Gastrocnemius medialis (tissue), 4 donors: ENCODE results near the gene PSAP. TPM values are rescaled to one million over a fixed set of nuclear protein-coding genes. Genes with fewer than 3 reads are reported as not detected.
A peak's percentile ranks its signal among the peaks of the same experiment; 100 is the strongest.
"Not testable (repeated sequence)": the region's sequence is repeated elsewhere in the genome, so short reads cannot be mapped to it uniquely, and the experiment has no call there.

ENCODE experiments used
- ATAC-seq, 2 donors: fragments of 150-250 bp; one replicate each; pipeline ENCODE4 v1.9.1; 2016
- DNase-seq, 2 donors: peaks; one replicate each; pipeline ENCODE4 v3.0.0-alpha.2; 2019
- H3K27ac ChIP-seq, 4 donors: fragments of 200-600 bp; sonication (generic); 1 replicate in 1 of 4; 2 replicates in 3 of 4; pipeline ENCODE4 v1.5.1; 2016 to 2018; ENCODE audit warnings: mild to moderate bottlenecking in 2 of 4, moderate library complexity in 1 of 4
- H3K27me3 ChIP-seq, 3 donors: fragments of 200-600 bp; sonication (generic) in 2 of 3; 1 replicate in 1 of 3; 2 replicates in 2 of 3; pipeline versions ENCODE4 v1.5.1 to v1.6.0; 2016 to 2019; ENCODE audit warnings: mild to moderate bottlenecking in 1 of 3, moderate library complexity in 1 of 3
- H3K36me3 ChIP-seq, 2 donors: fragments of 200-600 bp; sonication (generic) in 1 of 2; one replicate each; pipeline ENCODE4 v1.5.1; 2017 to 2018
- H3K4me1 ChIP-seq, 2 donors: fragments of 200-600 bp; sonication (generic) in 1 of 2; one replicate each; pipeline ENCODE4 v1.5.1; 2016 to 2017; ENCODE audit warnings: mild to moderate bottlenecking in 2 of 2
- H3K4me3 ChIP-seq, 4 donors: fragments of 200-600 bp; sonication (generic) in 3 of 4; 1 replicate in 1 of 4; 2 replicates in 3 of 4; pipeline ENCODE4 v1.5.1; 2016 to 2019; ENCODE audit warnings: mild to moderate bottlenecking in 2 of 4
- H3K9me3 ChIP-seq, 3 donors: fragments of 200-600 bp; sonication (generic) in 2 of 3; 1 replicate in 1 of 3; 2 replicates in 2 of 3; pipeline ENCODE4 v1.5.1; 2016 to 2019
- CTCF ChIP-seq, 5 experiments: fragments of 450-650 bp in 3 of 5; fragments of 200-600 bp in 2 of 5; sonication (generic) in 2 of 5; IDR thresholded peaks in 4 of 5; conservative IDR thresholded peaks in 1 of 5; 1 replicate in 4 of 5; 2 replicates in 1 of 5; pipeline ENCODE4 v1.5.1; 2016 to 2019; ENCODE audit warnings: antibody characterized with exemption in 5 of 5, mild to moderate bottlenecking in 3 of 5, moderate library complexity in 3 of 5
- POLR2A ChIP-seq, 2 donors: fragments of 450-650 bp; IDR thresholded peaks; one replicate each; pipeline ENCODE4 v1.6.1; 2017; ENCODE audit warnings: antibody characterized with exemption in 2 of 2, mild to moderate bottlenecking in 2 of 2, moderate library complexity in 2 of 2
- in situ Hi-C, 4 donors: fragments of 200-750 bp; cut with MboI; loops; one replicate each; pipeline versions ENCODE4 v1.15.0 to v1.8.0; 2017; ENCODE audit warnings: low sequenced_read_pairs in 4 of 4
- intact Hi-C: fragments of 100-400 bp; cut with DNase I; formaldehyde crosslinking; loops from one replicate; pipeline ENCODE4 v1.15.1; 2023; ENCODE audit warnings: low total_unique reads
- total RNA-seq, 4 donors: library from RNA; depleted of rRNA; stranded (reverse); fragments of >200 nt; gene quantifications; one replicate each; pipeline versions ENCODE4 v1.1.0 to v1.2.3, GENCODE V29; 2016

PSAP gene
- total RNA-seq, 4 donors from 2014 or later = 833 to 1,730 (median 1,179) TPM

GRCh38 chr10:71873582-71874211 lies 22.6 kb upstream of the PSAP start:
- Histone ChIP-seq H3K27me3 (no peaks in the 10 kb centered on the region), H3K4me1 (peaks cover 6% of the 10 kb centered on the region in 2 donors), H3K4me3 (no peak overlapping the region), H3K9me3 (no peaks in the 10 kb centered on the region), H3K27ac (no peak overlapping the region), H3K36me3 (no peaks in the 10 kb centered on the region)
- intact Hi-C loops (no loop called here), in situ Hi-C loops (loop anchor here in 1 of 4 donors (25.0 kb wide), 1 partner anchor 364 kb away; no protein-coding TSS in a partner anchor)
- no peak for TF ChIP-seq CTCF (IDR thresholded peaks at IDR 0.05 in 4 of 5, conservative IDR thresholded peaks at IDR 0.05 in 1 of 5)
- no peak for TF ChIP-seq POLR2A (IDR thresholded peaks at IDR 0.05)
- DNase-seq = no peak
- no peak for ATAC-seq

- in situ Hi-C loops = loop anchor here in 1 of 4 donors (25.0 kb wide), 1 partner anchor 368 kb away; no protein-coding TSS in a partner anchor
- peak overlapping the region in 2 of 4 donors; percentile 52 to 56 for H3K27ac ChIP-seq
Measured at GRCh38 chr10:71869601-71870000, 18.6 kb upstream of the PSAP start.

GRCh38 chr10:71868192-71868697 lies 17.2 kb upstream of the PSAP start:
- Histone ChIP-seq H3K4me3 (no peak overlapping the region), H3K27me3 (no peaks in the 10 kb centered on the region), H3K27ac (peak overlapping the region; percentile 71 to 88 (median 82)), H3K9me3 (no peaks in the 10 kb centered on the region), H3K4me1 (peaks cover 6 to 19% of the 10 kb centered on the region in 2 donors), H3K36me3 (no peaks in the 10 kb centered on the region)
- TF ChIP-seq CTCF (IDR thresholded peaks at IDR 0.05 in 4 of 5, conservative IDR thresholded peaks at IDR 0.05 in 1 of 5) (peak in 1 of 5 experiments; percentile 40), POLR2A (IDR thresholded peaks at IDR 0.05) (peak in 1 of 2 donors; percentile 53)
- DNase-seq (peak; percentile 90 to 92), ATAC-seq (peak; percentile 82 to 87)
- intact Hi-C loops = loop anchor here (1.0 to 10.0 kb wide), 4 partner anchors 8 to 1733 kb away; partner anchors contain the start of genes AIFM2, ANAPC16 and ASCC1
- in situ Hi-C loops = loop anchor here in 1 of 4 donors (25.0 kb wide), 1 partner anchor 369 kb away; no protein-coding TSS in a partner anchor

More at GRCh38 chr10:71869601-71870000, 18.6 kb upstream of the PSAP start:
- not testable (repeated sequence) for H3K36me3 ChIP-seq, H3K4me3 ChIP-seq, H3K9me3 ChIP-seq, ATAC-seq, H3K27me3 ChIP-seq, DNase-seq
- peaks cover 6 to 19% of the 10 kb centered on the region in 2 donors for H3K4me1 ChIP-seq
- intact Hi-C loops = loop anchor here (10.0 kb wide), 3 partner anchors 345 to 1735 kb away; partner anchors contain the start of genes AIFM2, ANAPC16 and ASCC1

- Histone ChIP-seq H3K36me3 (no peaks in the 10 kb centered on the region), H3K4me3 (no peak overlapping the region), H3K9me3 (no peaks in the 10 kb centered on the region), H3K4me1 (peaks cover 15 to 28% of the 10 kb centered on the region in 2 donors), H3K27ac (peak overlapping the region in 3 of 4 donors; percentile 5 to 82 (median 23)), H3K27me3 (no peaks in the 10 kb centered on the region)
- in situ Hi-C loops = loop anchor here in 1 of 4 donors (25.0 kb wide), 1 partner anchor 372 kb away; no protein-coding TSS in a partner anchor
- ATAC-seq = no peak
- intact Hi-C loops = loop anchor here (10.0 kb wide), 3 partner anchors 349 to 1731 kb away; partner anchors contain the start of genes AIFM2, ANAPC16 and ASCC1
- no peak for DNase-seq
- TF ChIP-seq CTCF (IDR thresholded peaks at IDR 0.05 in 4 of 5, conservative IDR thresholded peaks at IDR 0.05 in 1 of 5) (no peak), POLR2A (IDR thresholded peaks at IDR 0.05) (no peak)
Measured at GRCh38 chr10:71865561-71866041, 14.6 kb upstream of the PSAP start.

DNA sequence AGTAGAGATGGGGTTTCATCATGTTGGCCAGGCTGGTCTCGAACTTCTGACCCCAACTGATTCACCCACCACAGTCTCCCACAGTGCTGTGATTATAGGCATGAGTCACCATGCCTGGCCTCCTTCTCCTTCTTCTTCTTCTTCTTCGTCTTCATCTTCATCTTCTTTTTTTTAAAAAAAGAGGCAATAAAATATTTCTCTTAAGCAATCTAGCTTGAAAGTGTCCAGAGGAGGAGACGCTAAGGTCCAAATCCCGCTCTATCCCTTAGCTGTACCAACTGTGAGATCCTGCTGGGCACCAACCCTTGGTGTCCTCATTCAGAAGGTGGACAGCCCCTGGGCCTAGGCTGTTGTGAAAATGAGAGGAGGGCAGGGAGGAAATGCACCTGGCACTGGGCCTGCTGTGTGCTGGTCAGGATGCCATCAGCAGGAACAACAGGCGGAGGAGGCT lies 13.9 kb upstream of the PSAP start:
- no peak overlapping the region for H3K4me3 ChIP-seq
- H3K9me3 ChIP-seq = no peaks in the 10 kb centered on the region
- no peaks in the 10 kb centered on the region for H3K36me3 ChIP-seq
- DNase-seq (no peak), ATAC-seq (no peak)
- peaks cover 20 to 32% of the 10 kb centered on the region in 2 donors for H3K4me1 ChIP-seq
- H3K27me3 ChIP-seq = no peaks in the 10 kb centered on the region
- in situ Hi-C loops (loop anchor here in 1 of 4 donors (25.0 kb wide), 1 partner anchor 372 kb away; no protein-coding TSS in a partner anchor), intact Hi-C loops (loop anchor here (10.0 kb wide), 3 partner anchors 350 to 1730 kb away; partner anchors contain the start of genes AIFM2, ANAPC16 and ASCC1)
- H3K27ac ChIP-seq = peak overlapping the region; percentile 19 to 82 (median 42)
- no peak for TF ChIP-seq CTCF (IDR thresholded peaks at IDR 0.05 in 4 of 5, conservative IDR thresholded peaks at IDR 0.05 in 1 of 5)
- no peak for TF ChIP-seq POLR2A (IDR thresholded peaks at IDR 0.05)
